Fibroblast of skin of left quadriceps (primary cell): ENCODE measurements around the gene DAP.

Source experiments
- DNase-seq, 2 experiments: peaks; one replicate each; pipeline ENCODE4 v3.0.0-alpha.2; 2013; ENCODE audit warnings: low read depth in 2 of 2

Gene DAP

GRCh38 chr5:10690460-10691440, 70.3 kb downstream of the DAP start:
- DNase-seq: no peak

GRCh38 chr5:10689391-10690081, 71.5 kb downstream of the DAP start:
- DNase-seq: no peak

GRCh38 chr5:10688651-10689171, 72.3 kb downstream of the DAP start:
- DNase-seq: no peak

- no peak for DNase-seq
These were observed 74.1 kb downstream of the DAP start for GRCh38 chr5:10686890-10687289.

- DNase-seq: no peak
These were observed 75.9 kb downstream of the DAP start for GRCh38 chr5:10685115-10685521.

- DNase-seq: no peak
These were observed 76.5 kb downstream of the DAP start for GRCh38 chr5:10684303-10685086.

GRCh38 chr5:10682801-10683525, 78.1 kb downstream of the DAP start:
- DNase-seq: no peak

GRCh38 chr5:10681731-10682679, 79.0 kb downstream of the DAP start:
- DNase-seq: no peak

- no peak for DNase-seq
These were observed 80.1 kb downstream of the DAP start for GRCh38 chr5:10680876-10681481.

- DNase-seq: no peak
These were observed 81.6 kb downstream of the DAP start for GRCh38 chr5:10679336-10679988.

- no peak for DNase-seq
These were observed 82.8 kb downstream of the DAP start for GRCh38 chr5:10678244-10678643.

GRCh38 chr5:10677533-10677932, 83.5 kb downstream of the DAP start:
- DNase-seq: no peak

- DNase-seq: no peak
These were observed 84.1 kb downstream of the DAP start for GRCh38 chr5:10676946-10677345.

GRCh38 chr5:10676224-10676623, 84.8 kb downstream of the DAP start:
- no peak for DNase-seq

GRCh38 chr5:10675177-10675700, 85.8 kb downstream of the DAP start:
- no peak for DNase-seq

GRCh38 chr5:10674582-10674981, 86.5 kb downstream of the DAP start:
- no peak for DNase-seq

- DNase-seq: no peak
These were observed 86.9 kb downstream of the DAP start for GRCh38 chr5:10674096-10674495.

- DNase-seq: no peak
These were observed 87.6 kb downstream of the DAP start for GRCh38 chr5:10673407-10673806.

- DNase-seq: no peak
These were observed 88.0 kb downstream of the DAP start for GRCh38 chr5:10673017-10673389.
